GM20431 (cell line): ENCODE data around the gene ITGA3.

Experiments used
- in situ Hi-C: fragments of 300-500 bp; cut with MseI, MboI; formaldehyde crosslinking; loops from one replicate; pipeline ENCODE4 v1.15.0; 2020; ENCODE audit warnings: low sequenced_read_pairs; ENCODE audit not compliant: unreplicated experiment

Gene ITGA3

DNA sequence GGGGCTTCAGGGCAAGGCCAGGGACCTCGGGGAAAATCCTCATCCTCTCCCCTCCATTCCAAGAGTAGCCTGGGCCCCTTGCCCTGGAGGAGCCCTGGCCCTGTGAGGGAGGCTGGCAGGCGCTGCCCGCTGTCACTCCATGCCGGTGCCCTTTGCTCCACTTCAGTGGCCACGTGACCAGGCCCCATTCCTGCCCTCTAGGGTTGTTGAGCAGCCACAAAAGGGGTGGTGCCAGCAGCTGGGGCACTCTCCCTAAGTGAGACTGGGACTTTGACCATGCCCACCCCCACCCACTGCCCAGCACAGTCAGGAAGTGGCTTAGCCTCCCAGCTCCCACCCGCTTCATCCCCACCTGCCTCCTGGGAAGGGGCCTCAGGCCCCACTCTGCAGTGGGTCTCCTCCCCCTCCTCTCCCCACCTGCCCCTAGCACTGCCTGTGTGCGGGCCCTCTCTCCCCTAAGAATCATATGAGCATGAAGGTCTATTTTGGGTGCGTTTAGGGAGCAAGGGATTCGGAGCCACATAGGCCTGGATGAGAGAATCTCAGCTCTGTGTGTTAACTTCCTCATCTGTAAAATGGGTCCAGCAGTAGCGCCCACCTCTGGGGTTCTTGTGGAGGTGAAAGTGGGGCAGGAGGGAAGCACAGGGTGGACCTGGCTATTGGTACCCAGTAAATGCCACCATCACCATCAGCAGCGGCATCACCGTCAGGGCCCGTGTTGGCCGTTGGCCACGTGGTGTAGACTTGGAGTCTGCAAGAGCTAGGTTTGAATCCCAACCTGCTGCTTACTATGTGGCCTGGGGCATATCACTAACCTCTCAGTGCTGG is 46.5 kb downstream of the ITGA3 start:
- in situ Hi-C loops: no loop called here

DNA sequence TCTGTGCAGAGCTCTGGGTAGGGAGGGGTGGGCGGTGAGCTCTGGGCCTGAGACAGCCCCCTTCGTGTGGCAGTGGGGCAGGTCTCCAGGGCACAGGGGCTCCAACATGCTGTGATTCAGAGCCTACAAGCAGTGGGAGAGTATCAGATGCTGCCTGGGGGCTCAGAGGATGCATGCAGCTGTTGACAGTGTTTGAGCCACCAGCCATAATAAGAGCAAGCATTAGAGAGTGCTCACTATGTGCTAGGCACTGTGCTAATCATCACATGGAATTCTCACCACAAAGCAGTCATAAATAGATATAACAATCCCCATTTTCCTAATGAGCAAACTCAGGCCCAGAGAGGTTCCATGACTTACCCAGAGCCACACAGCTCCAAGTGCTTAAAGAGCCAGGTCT is 47.3 kb downstream of the ITGA3 start:
- in situ Hi-C loops: no loop called here

DNA sequence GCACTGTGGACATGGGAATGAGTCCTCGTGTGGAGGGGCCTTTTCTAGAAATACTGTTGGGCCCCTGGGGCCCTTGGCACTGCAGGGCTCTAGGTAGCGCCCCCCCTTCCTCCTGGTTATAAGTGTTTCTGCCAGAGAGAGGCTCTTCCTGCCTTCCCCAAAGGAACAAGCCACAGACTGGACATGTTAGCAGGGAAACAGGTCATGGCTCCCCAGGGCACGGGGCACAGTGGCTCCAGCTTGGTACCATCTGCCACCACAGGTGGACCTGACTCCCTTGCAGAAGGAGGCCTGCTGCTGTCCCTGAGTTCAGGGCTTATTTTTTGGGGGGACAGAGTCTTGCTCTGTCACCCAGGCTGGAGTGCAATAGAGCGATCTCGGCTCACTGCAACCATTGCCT is 48.0 kb downstream of the ITGA3 start:
- in situ Hi-C loops: no loop called here

DNA sequence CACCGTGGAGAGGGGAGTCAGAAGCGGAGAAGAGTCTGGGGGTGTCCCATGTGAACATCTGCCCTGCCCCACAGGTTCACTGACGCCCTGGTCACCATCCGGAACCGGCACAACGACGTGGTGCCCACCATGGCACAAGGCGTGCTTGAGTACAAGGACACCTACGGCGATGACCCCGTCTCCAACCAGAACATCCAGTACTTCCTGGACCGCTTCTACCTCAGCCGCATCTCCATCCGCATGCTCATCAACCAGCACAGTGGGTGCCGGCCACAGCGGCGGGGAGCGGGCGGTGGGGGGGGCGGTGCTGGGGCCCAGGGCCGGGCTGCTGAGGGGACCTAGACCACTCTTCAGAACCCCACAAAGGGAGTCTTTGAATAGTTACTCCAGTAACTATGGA is 49.9 kb downstream of the ITGA3 start:
- in situ Hi-C loops: no loop called here

DNA sequence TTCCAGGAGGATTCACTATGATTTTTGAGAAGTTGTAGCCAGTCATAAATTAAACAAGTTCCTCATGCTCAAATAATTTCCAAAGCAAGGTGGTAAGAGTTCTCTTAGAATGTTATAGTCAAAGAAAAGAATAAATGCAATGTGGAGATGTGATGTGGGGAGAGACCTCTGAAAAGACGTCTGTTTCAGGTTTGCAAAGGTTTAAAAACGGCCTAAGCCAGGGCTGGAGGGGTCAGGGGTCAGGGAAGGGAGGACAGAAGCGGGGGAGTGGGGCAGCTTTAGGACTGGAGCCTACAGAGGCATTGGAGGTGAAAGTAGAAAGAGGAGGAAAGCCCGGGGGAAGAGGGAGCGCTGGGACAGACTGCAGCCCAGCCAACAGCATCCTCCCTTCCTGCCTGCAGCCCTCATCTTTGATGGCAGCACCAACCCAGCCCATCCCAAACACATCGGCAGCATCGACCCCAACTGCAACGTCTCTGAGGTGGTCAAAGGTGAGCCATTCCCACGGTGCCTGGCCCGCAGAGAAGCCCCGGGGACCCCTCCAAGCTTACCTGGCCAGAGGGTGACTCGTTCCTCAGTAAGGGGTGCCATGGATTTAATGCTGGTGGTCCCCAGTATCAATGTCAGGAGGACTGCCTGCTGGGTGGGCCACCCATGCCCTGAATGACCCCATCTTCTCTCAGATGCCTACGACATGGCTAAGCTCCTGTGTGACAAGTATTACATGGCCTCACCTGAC is 50.7 kb downstream of the ITGA3 start:
- in situ Hi-C loops: no loop called here

DNA sequence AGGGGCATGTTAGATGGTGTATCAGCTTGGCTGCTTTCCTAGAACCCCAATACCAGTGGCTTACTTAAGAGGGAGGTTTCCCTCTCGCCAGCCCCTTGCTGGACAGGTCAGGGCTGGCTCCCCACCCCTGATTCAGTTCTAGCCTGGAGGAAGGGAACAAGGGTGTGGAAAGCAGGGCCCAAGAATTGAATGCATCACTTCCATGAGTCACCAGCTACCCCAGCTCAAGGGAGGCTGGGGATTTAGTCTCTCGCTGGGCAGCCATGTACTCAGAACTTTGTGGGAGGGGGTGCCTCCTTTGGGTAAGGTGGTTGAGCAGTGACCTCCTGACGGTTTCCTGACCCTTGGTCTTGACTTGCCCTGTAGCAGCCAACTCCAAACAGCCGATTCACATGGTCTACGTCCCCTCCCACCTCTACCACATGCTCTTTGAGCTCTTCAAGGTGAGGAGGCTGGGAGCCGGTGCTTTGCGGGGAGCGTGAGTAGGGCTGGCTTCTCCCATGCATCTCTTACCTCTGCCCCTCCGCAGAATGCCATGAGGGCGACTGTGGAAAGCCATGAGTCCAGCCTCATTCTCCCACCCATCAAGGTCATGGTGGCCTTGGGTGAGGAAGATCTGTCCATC is 52.0 kb downstream of the ITGA3 start:
- in situ Hi-C loops: no loop called here

DNA sequence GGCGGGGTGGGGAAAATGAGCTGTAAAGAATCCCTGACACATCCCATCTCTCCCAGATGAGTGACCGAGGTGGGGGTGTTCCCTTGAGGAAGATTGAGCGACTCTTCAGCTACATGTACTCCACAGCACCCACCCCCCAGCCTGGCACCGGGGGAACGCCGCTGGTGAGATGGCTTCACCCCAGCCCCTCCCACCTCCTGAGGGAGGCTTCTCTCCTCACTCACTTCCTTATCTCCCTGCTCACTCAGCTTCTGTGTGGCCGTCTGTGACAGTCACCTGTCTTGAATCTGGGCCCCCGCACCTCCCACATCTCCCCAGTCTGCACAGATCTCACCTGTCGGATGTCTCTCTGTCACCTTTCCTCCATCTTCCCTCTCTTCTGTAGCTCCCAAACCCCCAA is 52.6 kb downstream of the ITGA3 start:
- in situ Hi-C loops: no loop called here

DNA sequence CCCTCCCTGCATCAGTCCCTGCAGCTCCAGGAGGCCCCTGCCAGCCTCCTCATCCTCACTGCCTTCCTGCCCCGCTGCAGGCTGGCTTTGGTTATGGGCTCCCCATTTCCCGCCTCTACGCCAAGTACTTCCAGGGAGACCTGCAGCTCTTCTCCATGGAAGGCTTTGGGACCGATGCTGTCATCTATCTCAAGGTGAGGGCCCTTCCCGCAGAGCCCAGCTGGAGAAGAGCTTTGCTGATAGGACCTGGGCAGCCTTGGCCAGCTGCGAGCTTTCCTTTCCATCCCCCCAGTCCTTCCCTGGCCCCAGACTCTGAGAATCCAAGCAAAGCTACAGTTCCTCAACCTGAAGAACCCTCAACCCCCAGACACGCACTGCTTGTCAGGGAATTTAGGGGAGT is 53.3 kb downstream of the ITGA3 start:
- in situ Hi-C loops: no loop called here

DNA sequence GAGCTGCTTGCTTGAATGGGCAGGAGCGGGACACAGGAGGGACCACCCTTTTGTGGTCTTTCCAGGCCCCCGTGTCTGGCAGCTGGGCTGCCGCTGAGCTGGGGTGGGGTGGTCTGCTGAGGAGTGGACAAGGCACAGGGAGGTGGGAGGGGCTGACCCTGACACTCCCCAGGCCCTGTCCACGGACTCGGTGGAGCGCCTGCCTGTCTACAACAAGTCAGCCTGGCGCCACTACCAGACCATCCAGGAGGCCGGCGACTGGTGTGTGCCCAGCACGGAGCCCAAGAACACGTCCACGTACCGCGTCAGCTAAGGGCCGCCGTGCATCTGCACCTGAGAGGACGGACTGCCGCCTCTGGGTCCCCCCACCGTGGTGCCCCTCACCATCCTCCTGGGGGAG is 53.9 kb downstream of the ITGA3 start:
- in situ Hi-C loops: no loop called here

DNA sequence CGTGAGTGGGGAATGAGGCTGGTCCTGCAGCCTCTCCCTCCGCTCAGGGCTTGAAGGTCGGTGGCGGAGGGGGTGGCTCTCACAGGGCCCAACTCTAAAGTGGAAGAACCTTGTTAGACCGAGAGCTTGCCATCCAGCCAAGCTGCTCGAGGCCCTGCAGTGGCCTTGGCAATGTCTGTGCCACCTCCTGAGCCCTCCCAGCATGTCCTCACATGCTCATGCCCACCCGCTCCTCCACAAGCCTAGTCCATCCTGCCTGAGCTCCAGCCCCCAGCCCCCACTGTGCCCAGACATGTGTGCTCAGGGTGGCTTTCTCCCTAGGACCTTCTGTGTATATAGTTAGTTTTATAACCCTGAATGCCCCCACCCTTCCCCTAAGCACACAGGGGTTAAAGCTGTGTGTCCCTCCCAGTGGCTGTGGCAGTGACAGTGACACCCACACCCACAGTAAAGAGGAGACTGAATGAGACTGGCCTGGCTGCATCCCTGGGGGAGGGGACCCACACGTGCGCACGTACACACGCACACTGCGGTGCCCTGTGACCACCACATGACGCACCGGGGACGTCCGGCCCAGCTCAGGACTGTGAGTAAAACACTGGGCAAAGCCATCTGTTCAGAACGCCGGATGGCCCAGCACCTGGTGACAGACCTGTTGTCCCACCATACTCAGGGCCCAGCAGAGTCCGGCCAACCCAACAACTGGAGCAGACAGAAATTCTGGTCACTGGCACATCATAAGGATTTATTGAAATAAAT is 54.9 kb downstream of the ITGA3 start:
- in situ Hi-C loops: no loop called here

DNA sequence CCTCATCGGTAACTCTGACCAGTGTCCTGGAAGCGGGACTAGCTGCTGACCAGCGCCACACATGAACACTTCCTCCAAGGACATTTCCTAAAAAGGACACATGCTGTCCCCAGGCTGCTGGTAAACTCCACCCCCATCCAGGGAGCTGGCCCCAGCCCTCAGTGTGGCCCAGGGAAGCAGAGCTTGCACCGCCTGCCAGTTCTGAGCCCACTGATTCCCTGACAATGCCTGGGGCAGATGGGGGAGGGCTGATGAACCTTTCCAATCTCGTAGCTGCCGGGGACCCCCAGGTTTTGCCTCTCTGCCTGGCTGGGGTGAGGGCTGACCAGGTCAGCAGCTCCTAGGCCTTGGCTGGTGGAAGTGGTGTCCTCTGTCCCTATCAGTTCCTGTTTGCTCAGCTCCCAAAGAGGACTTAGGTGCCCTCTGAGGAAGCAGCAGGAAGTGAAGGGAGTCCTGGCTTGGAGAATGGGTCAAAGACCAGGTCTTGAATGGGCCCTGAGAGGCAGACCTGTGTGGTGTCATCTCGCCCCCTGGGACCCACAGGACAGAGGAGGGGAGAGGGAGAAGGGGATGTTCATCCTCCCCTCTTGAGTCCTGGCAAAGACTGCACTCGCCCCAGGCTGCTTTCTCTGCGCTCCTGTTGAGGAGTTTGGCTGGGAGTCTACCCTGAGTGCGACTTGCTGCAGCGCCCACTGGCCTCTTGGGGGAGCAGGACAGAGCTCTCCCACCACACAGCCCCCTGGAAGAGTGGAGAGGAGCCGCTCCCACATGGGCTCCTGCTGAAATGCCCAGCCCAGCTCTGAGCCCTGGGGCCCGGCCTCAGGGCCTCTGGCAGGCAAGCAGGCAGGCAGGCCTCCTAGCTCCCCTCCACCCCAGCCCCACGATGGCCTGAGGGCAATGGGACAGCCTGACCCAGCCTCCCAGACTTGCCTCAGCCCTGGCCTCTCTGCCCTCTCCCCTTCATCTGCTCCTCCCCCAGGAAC is 56.1 kb downstream of the ITGA3 start:
- in situ Hi-C loops: no loop called here

DNA sequence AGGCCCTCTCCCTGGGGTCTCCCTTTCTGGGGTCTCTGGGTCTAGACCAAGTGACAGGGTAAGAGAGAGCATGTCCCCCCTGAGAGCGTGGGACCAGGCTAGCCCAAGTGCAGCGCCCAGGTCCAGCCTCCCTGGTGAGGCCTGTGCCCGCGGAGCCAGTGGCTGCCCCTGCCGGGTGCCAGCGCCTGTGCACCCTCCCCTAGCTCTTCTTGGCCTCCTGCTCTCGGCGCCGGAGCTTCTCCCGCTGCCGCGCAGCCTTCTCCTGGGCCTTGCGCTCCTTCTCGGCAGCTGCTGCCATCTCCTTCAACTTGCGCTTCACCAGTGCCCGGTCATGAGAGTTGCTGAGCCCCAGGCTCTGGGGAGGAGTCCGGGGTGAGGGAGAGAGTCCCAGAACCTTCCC is 56.8 kb downstream of the ITGA3 start:
- in situ Hi-C loops: no loop called here

DNA sequence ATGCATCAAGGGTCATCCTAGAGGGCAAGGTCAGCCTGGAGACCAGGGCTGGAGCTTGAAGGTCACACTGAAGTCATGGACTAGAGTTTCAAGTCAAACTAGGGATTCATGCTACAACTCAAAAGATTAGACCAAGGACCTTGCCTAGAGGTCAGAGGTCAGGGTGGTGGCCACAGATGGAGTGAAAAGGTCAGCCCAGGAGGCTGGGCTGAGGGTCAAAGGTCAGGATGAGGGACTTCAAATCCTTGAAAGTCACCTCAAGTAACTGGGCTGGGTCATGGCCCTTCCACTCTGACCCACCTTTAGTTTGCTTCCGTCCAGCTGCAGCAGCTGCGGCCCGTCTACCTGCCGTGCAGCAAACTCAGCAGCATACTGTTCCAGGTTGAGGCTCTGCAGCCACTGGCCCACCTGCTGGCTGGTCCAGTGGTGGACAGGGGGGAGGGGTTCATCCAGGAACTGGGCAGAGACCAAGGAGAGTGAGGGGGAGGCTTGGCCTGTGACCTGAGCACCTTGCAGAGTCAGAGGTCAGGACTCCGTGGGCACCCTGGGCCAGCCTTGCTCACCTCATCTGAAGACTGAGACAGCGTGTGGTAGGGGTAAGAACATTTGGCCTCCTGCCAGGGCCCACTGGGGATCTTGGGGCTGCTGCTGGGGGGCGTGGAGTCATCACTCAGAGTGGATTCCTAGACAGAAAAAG is 57.9 kb downstream of the ITGA3 start:
- in situ Hi-C loops: no loop called here

DNA sequence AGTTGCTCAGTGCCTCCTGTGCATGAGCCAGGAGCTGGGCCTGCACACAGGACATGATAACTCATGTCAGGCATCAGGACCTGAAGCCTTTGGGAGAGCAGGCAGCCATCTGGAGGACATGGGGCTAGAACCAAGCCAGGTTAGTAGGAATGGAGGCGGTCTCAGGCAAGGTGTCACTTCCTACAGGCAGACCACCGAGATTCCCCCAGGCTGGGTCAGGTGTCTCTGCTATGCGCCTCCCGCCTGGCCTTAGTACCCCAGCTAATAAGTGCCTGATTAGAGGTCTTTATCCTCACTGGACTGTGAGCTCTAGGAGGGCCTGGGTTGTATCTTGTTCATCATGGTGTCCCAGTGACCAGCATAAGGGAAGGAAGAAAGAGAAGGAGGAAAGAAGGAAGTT is 58.5 kb downstream of the ITGA3 start:
- in situ Hi-C loops: no loop called here

DNA sequence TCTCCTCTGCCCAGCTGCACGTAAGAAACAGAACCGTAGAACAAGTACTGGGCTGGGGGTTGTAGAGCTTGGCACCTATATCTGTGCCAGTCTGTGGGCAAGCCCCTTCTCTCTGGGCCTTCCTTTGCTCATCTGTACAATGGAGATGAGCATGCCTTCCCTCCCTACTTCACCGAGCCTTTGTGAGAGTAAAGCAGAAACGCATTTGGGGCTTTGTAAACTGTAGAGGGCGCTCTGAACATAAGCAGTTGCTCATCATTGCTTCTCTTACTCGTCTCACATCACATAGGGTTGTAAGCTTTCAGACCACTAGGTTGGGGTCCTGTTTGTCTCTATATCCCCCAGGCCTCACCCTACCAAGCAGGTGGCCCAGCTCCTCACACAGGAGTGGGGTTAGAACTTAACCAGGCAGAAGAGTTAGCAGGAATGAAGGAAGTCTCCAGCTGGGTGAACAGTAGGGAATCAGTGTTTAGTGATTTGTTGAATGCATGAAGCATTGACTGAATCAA is 59.0 kb downstream of the ITGA3 start:
- in situ Hi-C loops: no loop called here

DNA sequence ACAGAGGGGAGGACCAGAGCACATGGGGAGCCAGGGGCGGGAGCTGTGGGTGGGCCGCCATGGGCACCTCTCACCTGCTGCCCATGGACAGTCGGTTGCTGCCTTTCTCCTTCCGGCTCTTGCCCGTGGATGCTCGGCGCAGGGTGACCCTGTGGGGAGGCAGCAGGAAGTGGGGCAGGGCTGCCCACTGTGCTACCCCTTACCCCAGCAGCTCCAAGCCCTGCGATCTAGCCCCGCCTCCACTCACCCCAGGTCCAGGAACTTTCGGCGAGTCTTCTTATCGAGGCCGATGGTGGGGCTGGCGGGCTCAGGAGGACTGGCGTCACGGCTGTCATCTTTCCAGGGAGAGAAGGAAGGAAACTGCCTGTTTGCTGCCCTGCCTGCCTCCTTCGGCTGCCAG is 59.8 kb downstream of the ITGA3 start:
- in situ Hi-C loops: no loop called here

DNA sequence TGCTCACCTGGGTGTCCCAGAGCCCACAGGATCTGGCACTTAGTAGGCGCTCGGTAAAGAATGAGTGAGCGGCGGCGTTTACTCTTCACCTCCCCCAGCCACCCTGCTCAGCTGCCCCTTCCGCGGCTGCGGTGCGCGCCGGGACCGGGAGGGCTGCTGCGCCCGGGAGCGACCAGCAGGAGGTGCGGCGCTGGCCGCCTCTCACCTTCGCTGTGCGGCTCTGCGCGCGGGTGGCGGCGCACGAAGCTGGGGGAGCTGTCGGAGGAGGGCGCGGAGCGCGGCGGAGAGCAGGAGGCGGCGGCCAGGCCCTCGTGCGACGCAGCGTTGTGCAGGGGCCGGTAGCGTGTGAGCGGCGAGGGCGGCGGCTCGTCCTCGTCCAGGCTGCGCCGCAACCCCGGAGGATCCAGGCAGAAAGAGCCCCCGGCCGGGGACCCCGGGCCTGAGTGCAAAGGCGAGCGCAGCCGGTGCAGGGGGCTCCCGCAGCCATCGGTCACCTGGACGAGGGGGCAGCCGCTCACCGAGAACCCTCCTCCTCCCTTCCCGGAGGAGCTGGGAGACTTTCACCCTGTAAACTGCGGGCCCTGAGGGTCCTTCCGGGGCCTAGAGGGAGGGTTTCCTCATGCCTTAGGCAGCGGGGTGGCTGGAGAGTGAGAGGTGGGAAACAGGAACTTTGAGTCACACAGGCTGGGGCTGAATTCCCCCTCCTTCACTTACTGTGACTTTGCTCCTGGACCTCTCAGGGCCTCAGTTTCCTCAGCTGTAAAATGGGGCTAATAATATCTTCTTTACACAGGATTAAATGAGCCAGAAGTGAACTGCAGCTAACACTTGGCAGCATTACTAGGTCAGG is 61.5 kb downstream of the ITGA3 start:
- in situ Hi-C loops: no loop called here
